ENCODE measurements around the gene KMT2C. TPM values are rescaled to one million over a fixed set of nuclear protein-coding genes. Genes with fewer than 3 reads are reported as not detected.

Gene KMT2C
- total and polyA plus RNA-seq, 2 of the 8 experiments (the other 6 are each of a cell fraction or from before 2014, with no cell fraction given): 9.1 to 40.8 TPM

GRCh38 chr7:152329469-152329868, 106.3 kb downstream of the KMT2C start:
- no peak overlapping the region for H2BK15ac ChIP-seq (ENCODE audit: low read length)
- H2BK12ac ChIP-seq (ENCODE audit: low read depth, low read length): no peak overlapping the region
- peaks cover 0 to 1% of the 10 kb centered on the region in 2 experiments for H4K20me1 ChIP-seq (replicated peaks in 1 of 2; ENCODE audit: control insufficient read depth in 1 of 2, insufficient read depth in 2 of 2, low read length in 2 of 2)
- H4K5ac ChIP-seq (ENCODE audit: insufficient read length, low read depth, low read length): no peak overlapping the region
- no peak overlapping the region for H4K8ac ChIP-seq (ENCODE audit: extremely low read depth, insufficient read depth, low read length)
- H3K4me3 ChIP-seq (ENCODE audit: extremely low read depth in 1 of 4, insufficient read depth in 2 of 4, low read depth in 3 of 4, low read length in 4 of 4): no peak overlapping the region
- no peak overlapping the region for H3K4me2 ChIP-seq (ENCODE audit: insufficient read depth in 1 of 2, low read depth in 2 of 2, low read length in 2 of 2)
- no peak overlapping the region for H2AK5ac ChIP-seq (ENCODE audit: low read depth, low read length)
- no peak overlapping the region for H3K56ac ChIP-seq (replicated peaks; ENCODE audit: insufficient read length, low read depth, low read length)
- no peak overlapping the region for H2BK20ac ChIP-seq (ENCODE audit: low read length)
- no peak overlapping the region for H2BK120ac ChIP-seq (replicated peaks; ENCODE audit: low read depth, low read length)
- no peaks in the 10 kb centered on the region for H3K4me1 ChIP-seq (replicated peaks in 1 of 4; ENCODE audit: control insufficient read depth in 3 of 4, insufficient read depth in 4 of 4, low read length in 3 of 4)
- H2BK5ac ChIP-seq (ENCODE audit: low read depth, low read length): no peak overlapping the region
- H3K79me2 ChIP-seq (ENCODE audit: control insufficient read depth in 1 of 2, insufficient read depth in 2 of 2, low read length in 2 of 2): peaks cover 0 to 12% of the 10 kb centered on the region in 2 experiments; a peak in 2 of 4 replicates
- H3K27me3 ChIP-seq (replicated peaks in 1 of 4; ENCODE audit: control insufficient read depth in 3 of 4, extremely low read depth in 1 of 4, insufficient read depth in 3 of 4, low read length in 3 of 4): no peaks in the 10 kb centered on the region
- H4K91ac ChIP-seq (replicated peaks; ENCODE audit: insufficient read length, low read length): no peak overlapping the region
- no peaks in the 10 kb centered on the region for H3K9me3 ChIP-seq (ENCODE audit: insufficient read depth in 2 of 2, low read depth in 1 of 2, low read length in 1 of 2)
- WGBS, 2 experiments (ENCODE audit: extremely low coverage in 1 of 2, insufficient coverage in 1 of 2, insufficient read length in 1 of 2, insufficient replicate concordance in 2 of 2, low coverage in 1 of 2, low lambda C conversion rate in 2 of 2, missing lambda C conversion rate in 1 of 2): 79 to 92% methylated on average over 1 to 2 of the region's 2 CpGs
- POLR2A ChIA-PET (ENCODE audit: partially characterized antibody): no interaction called here
- H3K27ac ChIP-seq (ENCODE audit: low read depth, low read length): no peak overlapping the region
- FAIRE-seq (no peak), DNase-seq (ENCODE audit: low read depth in 1 of 2, low spot score in 2 of 2) (no peak)
- no peak overlapping the region for H3K4ac ChIP-seq (replicated peaks; ENCODE audit: insufficient read length, low read depth, low read length)
- H3K79me1 ChIP-seq (ENCODE audit: low read depth, low read length): no peaks in the 10 kb centered on the region; the same call in 1 of the 2 replicates
- H3K9ac ChIP-seq (replicated peaks in 1 of 4; ENCODE audit: extremely low read depth in 1 of 4, low read depth in 3 of 4, low read length in 3 of 4): no peak overlapping the region
- no peaks in the 10 kb centered on the region; the same call in 1 of the 2 replicates for H3K23me2 ChIP-seq (ENCODE audit: low read depth, low read length)
- no peak overlapping the region for H3K14ac ChIP-seq (ENCODE audit: insufficient read length)
- no peak overlapping the region for H3K18ac ChIP-seq (ENCODE audit: extremely low read depth, low read length)
- H3K36me3 ChIP-seq (ENCODE audit: control insufficient read depth in 2 of 4, insufficient read depth in 4 of 4, low read length in 3 of 4): peaks cover 0 to 15% (median 4%) of the 10 kb centered on the region in 4 experiments; a peak in 3 of 8 replicates
- no peak overlapping the region for H3K23ac ChIP-seq (ENCODE audit: insufficient read length)
- no peak overlapping the region for H2AFZ ChIP-seq (ENCODE audit: low read length)
- CTCF ChIA-PET (ENCODE audit: partially characterized antibody): interaction anchor here (1.3 to 1.6 kb wide), 2 partner anchors 12 to 378 kb away, joined by 4 to 8 read pairs; no protein-coding TSS in a partner anchor
- no peak for TF ChIP-seq GABPA (IDR thresholded peaks at IDR 0.05; ENCODE audit: borderline replicate concordance, insufficient read depth, low read length)
- TF ChIP-seq CEBPB (IDR thresholded peaks at IDR 0.05; ENCODE audit: low read depth, low read length): no peak
- no peak for TF ChIP-seq KDM1A (IDR thresholded peaks at IDR 0.05; ENCODE audit: borderline replicate concordance, low read length)
- no peak for TF ChIP-seq TEAD4 (IDR thresholded peaks at IDR 0.05; ENCODE audit: low read depth, low read length)
- no peak for TF ChIP-seq CREB1 (IDR thresholded peaks at IDR 0.05)
- no peak for TF ChIP-seq NANOG (IDR thresholded peaks at IDR 0.05; ENCODE audit: insufficient read depth, low read depth, low read length, poor library complexity, severe bottlenecking)
- TF ChIP-seq ATF2 (IDR thresholded peaks at IDR 0.05; ENCODE audit: low read length): no peak
- TF ChIP-seq KDM4A (IDR thresholded peaks at IDR 0.05; ENCODE audit: low read depth, low read length, severe bottlenecking): no peak
- no peak for TF ChIP-seq SP1 (IDR thresholded peaks at IDR 0.05; ENCODE audit: low read depth, low read length)
- TF ChIP-seq EGR1 (IDR thresholded peaks at IDR 0.05; ENCODE audit: borderline replicate concordance, low read depth, low read length): no peak

Measured in H1 (cell line).